ENCODE results near the gene OR52B2.

GRCh38 chr11:6156628-6157359 is 13.3 kb downstream of the OR52B2 start:
- TF ChIP-seq CTCF (IDR thresholded peaks at IDR 0.05; ENCODE audit: control extremely low read depth in 1 of 3, insufficient read depth in 1 of 3, low read depth in 1 of 3, low read length in 3 of 3) (no peak), CREB1 (IDR thresholded peaks at IDR 0.05) (no peak), EZH2 (IDR thresholded peaks at IDR 0.05; ENCODE audit: low read depth, low read length, severe bottlenecking) (no peak), CEBPB (IDR thresholded peaks at IDR 0.05; ENCODE audit: low read depth, low read length) (no peak), CHD1 (IDR thresholded peaks at IDR 0.05; ENCODE audit: low read depth, low read length) (no peak), POLR2A (IDR thresholded peaks at IDR 0.05; ENCODE audit: control extremely low read depth in 1 of 2, low read depth in 2 of 2, low read length in 2 of 2) (no peak)
